IMR-90 (cell line): ENCODE data around the gene SRRM1. TPM values are rescaled to one million over a fixed set of nuclear protein-coding genes. Genes with fewer than 3 reads are reported as not detected.

Experiments
- ATAC-seq: fragments of 200-7000 bp; cut with Tn5 transposase; 2 replicates; pipeline ENCODE4 v1.9.1; 2020; ENCODE audit warnings: low read depth, mild to moderate bottlenecking, moderate library complexity
- BruUV-seq: library from RNA; stranded (reverse); fragments of 400-500 nt; replicated peaks from 2 replicates; lab custom pipeline; 2021; lab: Mats Ljungman, UMichigan
- CTCF ChIA-PET: fragments of 300-600 bp; formaldehyde crosslinking; extraction: SDS; loops from one replicate; lab custom pipeline; 2021; ENCODE audit warnings: antibody characterized with exemption; lab: Yijun Ruan, JAX
- POLR2A ChIA-PET: fragments of 300-600 bp; sonication (Branson Sonifier 250); formaldehyde crosslinking; loops from one replicate; lab custom pipeline; 2022; ENCODE audit warnings: antibody characterized with exemption; ENCODE audit not compliant: unreplicated experiment; lab: Charles Lee
- DNase-seq: peaks from one replicate; pipeline ENCODE4 v3.0.0; 2013
- H2AFZ ChIP-seq: replicated peaks from 2 replicates; pipeline ENCODE3; 2013; ENCODE audit warnings: low read length, mild to moderate bottlenecking; ENCODE audit not compliant: poor library complexity
- H2AK5ac ChIP-seq: 2 replicates; pipeline ENCODE4 v1.6.1; 2013; ENCODE audit warnings: low read depth, low read length, inconsistent platforms
- H2AK9ac ChIP-seq: replicated peaks from 2 replicates; pipeline ENCODE3; 2013; ENCODE audit warnings: mild to moderate bottlenecking, low read depth, low read length, moderate library complexity; ENCODE audit not compliant: poor library complexity
- H2BK120ac ChIP-seq: 2 replicates; pipeline ENCODE4 v1.6.1; 2013; ENCODE audit warnings: low read depth, low read length, inconsistent platforms
- H2BK15ac ChIP-seq: 3 replicates; pipeline ENCODE4 v1.6.1; 2013; ENCODE audit warnings: low read depth, low read length, inconsistent platforms
- H2BK20ac ChIP-seq: 2 replicates; pipeline ENCODE4 v1.6.1; 2013; ENCODE audit warnings: low read depth, mild to moderate bottlenecking, inconsistent platforms, low read length, moderate library complexity
- H2BK5ac ChIP-seq: 2 replicates; pipeline ENCODE4 v1.6.1; 2013; ENCODE audit warnings: mild to moderate bottlenecking, low read depth, low read length, inconsistent platforms; ENCODE audit not compliant: poor library complexity, severe bottlenecking
- H3K14ac ChIP-seq: replicated peaks from 2 replicates; pipeline ENCODE4 v1.6.1; 2013; ENCODE audit warnings: low read depth, low read length, inconsistent platforms
- H3K18ac ChIP-seq: 2 replicates; pipeline ENCODE4 v1.6.1; 2013; ENCODE audit warnings: low read depth, low read length, control low read depth
- H3K23ac ChIP-seq: 2 replicates; pipeline ENCODE4 v1.6.1; 2013; ENCODE audit warnings: low read depth, low read length, inconsistent platforms
- H3K27ac ChIP-seq: 2 replicates; pipeline ENCODE4 v1.5.1; 2013; ENCODE audit warnings: mild to moderate bottlenecking, control low read depth, low read length; ENCODE audit not compliant: insufficient read depth
- H3K27me3 ChIP-seq: 2 replicates; pipeline ENCODE4 v1.6.1; 2013; ENCODE audit warnings: low read length; ENCODE audit not compliant: control insufficient read depth, insufficient read depth
- H3K36me3 ChIP-seq: 2 replicates; pipeline ENCODE4 v1.6.1; 2013; ENCODE audit warnings: low read length, mixed read lengths; ENCODE audit not compliant: control insufficient read depth, insufficient read depth
- H3K4ac ChIP-seq: 2 replicates; pipeline ENCODE4 v1.6.1; 2013; ENCODE audit warnings: low read depth, low read length, inconsistent platforms
- H3K4me1 ChIP-seq: 2 replicates; pipeline ENCODE4 v1.6.1; 2013; ENCODE audit warnings: low read length, mixed read lengths; ENCODE audit not compliant: control insufficient read depth, insufficient read depth
- H3K4me2 ChIP-seq: 2 replicates; pipeline ENCODE4 v1.6.1; 2013; ENCODE audit warnings: low read depth, mild to moderate bottlenecking, control low read depth, low read length, moderate library complexity
- H3K4me3 ChIP-seq: 2 replicates; pipeline ENCODE4 v1.5.1; 2013; ENCODE audit warnings: low read depth, mild to moderate bottlenecking, control low read depth, low read length, moderate library complexity; ENCODE audit not compliant: insufficient read depth
- H3K56ac ChIP-seq: 2 replicates; pipeline ENCODE4 v1.6.1; 2013; ENCODE audit warnings: low read length, inconsistent platforms; ENCODE audit not compliant: insufficient read depth; ENCODE audit errors: extremely low read depth
- H3K79me1 ChIP-seq, 2 experiments: 2 replicates each; pipeline ENCODE4 v1.6.1; 2013; ENCODE audit warnings: low read length in 2 of 2, inconsistent platforms in 1 of 2, low read depth in 1 of 2
- H3K9ac ChIP-seq: 2 replicates; pipeline ENCODE4 v1.6.1; 2013; ENCODE audit warnings: low read depth, low read length, control low read depth
- H3K9me1 ChIP-seq: 2 replicates; pipeline ENCODE4 v1.6.1; 2013; ENCODE audit warnings: low read length, inconsistent platforms; ENCODE audit not compliant: insufficient read depth
- H3K9me3 ChIP-seq: 2 replicates; pipeline ENCODE4 v1.6.1; 2013; ENCODE audit warnings: low read length; ENCODE audit not compliant: control insufficient read depth, insufficient read depth
- H4K20me1 ChIP-seq: 2 replicates; pipeline ENCODE4 v1.6.1; 2013; ENCODE audit warnings: low read length, inconsistent platforms; ENCODE audit not compliant: insufficient read depth
- H4K5ac ChIP-seq: 2 replicates; pipeline ENCODE4 v1.6.1; 2013; ENCODE audit warnings: mild to moderate bottlenecking, low read depth, low read length, control low read depth
- H4K8ac ChIP-seq, 2 experiments: 2 replicates each; pipeline ENCODE4 v1.6.1; 2013; ENCODE audit warnings: low read depth in 2 of 2, low read length in 2 of 2, control low read depth in 1 of 2, inconsistent platforms in 1 of 2
- H4K91ac ChIP-seq: 2 replicates; pipeline ENCODE4 v1.6.1; 2013; ENCODE audit warnings: low read depth, low read length, inconsistent platforms; ENCODE audit not compliant: insufficient read depth
- CTCF ChIP-seq: conservative IDR thresholded peaks from 2 replicates; pipeline ENCODE4 v1.5.1; 2012; ENCODE audit warnings: mild to moderate bottlenecking, low read depth, low read length, improper control_type of control experiment
- FOS ChIP-seq: fragments of 150-350 bp; IDR thresholded peaks from 2 replicates; pipeline ENCODE4 v1.6.1; 2016; ENCODE audit warnings: low read depth, low read length
- MAFK ChIP-seq: IDR thresholded peaks from 2 replicates; pipeline ENCODE4 v1.6.1; 2012; ENCODE audit warnings: low read depth, low read length, improper control_type of control experiment
- MAZ ChIP-seq: IDR thresholded peaks from 2 replicates; pipeline ENCODE4 v1.6.1; 2012; ENCODE audit warnings: low read depth, mild to moderate bottlenecking, low read length, improper control_type of control experiment, moderate library complexity, borderline replicate concordance
- NFE2L2 ChIP-seq: fragments of 150-350 bp; IDR thresholded peaks from 2 replicates; pipeline ENCODE4 v1.6.1; 2016; ENCODE audit warnings: low read depth, mild to moderate bottlenecking, low read length
- RAD21 ChIP-seq: IDR thresholded peaks from 2 replicates; pipeline ENCODE4 v1.6.1; 2012; ENCODE audit warnings: low read length, improper control_type of control experiment
- RCOR1 ChIP-seq: IDR thresholded peaks from 2 replicates; pipeline ENCODE4 v1.6.1; 2012; ENCODE audit warnings: mild to moderate bottlenecking, low read length, improper control_type of control experiment; ENCODE audit not compliant: insufficient replicate concordance
- RFX5 ChIP-seq: IDR thresholded peaks from 2 replicates; pipeline ENCODE4 v1.8.0; 2012; ENCODE audit warnings: low read depth, mild to moderate bottlenecking, low read length, moderate library complexity
- SMC3 ChIP-seq: fragments of 150-350 bp; IDR thresholded peaks from 2 replicates; pipeline ENCODE4 v1.6.1; 2016; ENCODE audit warnings: low read depth, mild to moderate bottlenecking, antibody characterized with exemption, low read length, moderate library complexity
- WGBS, 2 experiments: methylation state at CpG; one replicate each; pipeline versions ENCODE4 v1.1.5 to v1.1.7; 2013; ENCODE audit warnings: missing lambda C conversion rate in 2 of 2; ENCODE audit not compliant: insufficient read length in 1 of 2; ENCODE audit errors: extremely low coverage in 2 of 2; 5-methylcytosine and 5-hydroxymethylcytosine counted together
- dilution Hi-C: fragments of 300-500 bp; cut with HindIII; formaldehyde crosslinking; loops from one replicate; pipeline ENCODE4 v1.14.3; 2018; ENCODE audit warnings: low sequenced_read_pairs; ENCODE audit not compliant: unreplicated experiment
- in situ Hi-C: fragments of 300-500 bp; cut with MboI; formaldehyde crosslinking; loops from 3 replicates; pipeline ENCODE4 v1.14.3; 2019; ENCODE audit warnings: low sequenced_read_pairs, inconsistent platforms, mixed read lengths
- intact Hi-C: fragments of 100-400 bp; cut with micrococcal nuclease; formaldehyde crosslinking; loops from 2 replicates; pipeline ENCODE4 v1.10.0; 2022
- polyA plus RNA-seq, 3 experiments: library from polyadenylated mRNA; depleted of rRNA; stranded (reverse); fragments of >200 nt; gene quantifications; 2 replicates each; pipeline ENCODE4 v1.2.3, GENCODE V29; 2012; ENCODE audit warnings: low replicate concordance in 1 of 3
- total RNA-seq: library from RNA; depleted of rRNA; stranded (reverse); fragments of >200 nt; gene quantifications from 2 replicates; pipeline ENCODE4 v1.2.3, GENCODE V29; 2012

The SRRM1 gene
- total and polyA plus RNA-seq, 2 of the 4 experiments (the other 2 are of a cell fraction), result 13.6 to 94.1 TPM

DNA sequence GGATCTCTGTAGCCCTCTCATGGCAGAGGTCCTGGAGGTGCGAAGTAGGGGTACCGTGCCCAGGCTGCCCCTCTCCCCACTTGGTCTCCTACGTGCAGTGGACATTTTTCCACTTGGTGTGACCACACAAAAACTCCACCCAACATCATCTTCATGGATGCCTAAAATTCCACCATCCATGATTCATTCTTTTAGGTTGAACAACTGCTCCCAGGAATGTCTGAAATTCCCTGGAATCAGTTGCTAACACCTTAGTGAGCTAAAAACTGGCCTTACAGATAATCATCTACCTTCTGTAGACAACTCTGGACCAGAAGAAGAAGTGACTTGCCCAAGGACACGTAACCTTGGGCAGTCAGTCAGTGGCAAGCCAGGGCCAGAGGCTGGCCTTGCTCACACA is 70.1 kb downstream of the SRRM1 start:
- Histone ChIP-seq H4K20me1 (no peaks in the 10 kb centered on the region), H2BK15ac (peak overlapping the region; percentile 85; the same call in 2 of the 3 replicates), H3K27me3 (no peaks in the 10 kb centered on the region), H3K9ac (no peak overlapping the region; the same call in 1 of the 2 replicates), H2AFZ (peak overlapping the region; percentile 90), H2BK5ac (peak overlapping the region; percentile 86), H3K9me1 (peaks cover 36% of the 10 kb centered on the region), H3K9me3 (no peaks in the 10 kb centered on the region), H3K56ac (peak overlapping the region; percentile 51; the same call in 1 of the 2 replicates), H2AK5ac (peak overlapping the region; percentile 99), H3K27ac (peak overlapping the region; percentile 71), H4K91ac (peak overlapping the region; percentile 97), H4K5ac (peak overlapping the region; percentile 81), H3K4me2 (no peak overlapping the region), H3K4ac (peak overlapping the region; percentile 99), H2AK9ac (peak overlapping the region; percentile 97), H2BK20ac (peak overlapping the region; percentile 98), H3K79me1 (peaks cover 0 to 32% of the 10 kb centered on the region in 2 experiments; a peak in 2 of 4 replicates), H2BK120ac (peak overlapping the region; percentile 99), H3K23ac (peak overlapping the region; percentile 95), H3K14ac (peak overlapping the region; percentile 95), H3K18ac (peak overlapping the region; percentile 91), H3K36me3 (no peaks in the 10 kb centered on the region), H3K4me3 (no peak overlapping the region), H3K4me1 (peaks cover 18% of the 10 kb centered on the region), H4K8ac (peak overlapping the region; percentile 70 to 97)
- CTCF ChIA-PET, result no interaction called here
- dilution Hi-C loops (no loop called here), in situ Hi-C loops (no loop called here), intact Hi-C loops (no loop called here)
- no TSS peak for BruUV-seq
- WGBS, 2 experiments, result 60% methylated on average over 3 of the region's 4 CpGs; no CpG with 5 or more reads in 1 of the 2 experiments
- TF ChIP-seq CTCF, result no peak
- no peak for TF ChIP-seq MAZ
- TF ChIP-seq NFE2L2, result no peak
- no peak for TF ChIP-seq MAFK
- TF ChIP-seq RCOR1, result no peak
- no peak for TF ChIP-seq RFX5
- no peak for TF ChIP-seq FOS
- TF ChIP-seq RAD21, result no peak
- no peak for TF ChIP-seq SMC3
- no peak for DNase-seq
- ATAC-seq, result peak; percentile 77
- POLR2A ChIA-PET, result no interaction called here
